GM10248 (cell line): ENCODE data around the gene GTF2A1.
"Not testable (repeated sequence)": the region's sequence is repeated elsewhere in the genome, so short reads cannot be mapped to it uniquely, and the experiment has no call there.

ENCODE experiments used
- CTCF ChIA-PET: fragments of 300-600 bp; sonication (Branson Sonifier 250); formaldehyde crosslinking; extraction: SDS; loops from one replicate; lab custom pipeline; 2021; ENCODE audit warnings: antibody characterized with exemption; lab: Yijun Ruan, JAX
- POLR2A ChIA-PET: fragments of 350-650 bp; sonication (Branson Sonifier 250); formaldehyde crosslinking; extraction: SDS; loops from one replicate; lab custom pipeline; 2020; ENCODE audit warnings: antibody characterized with exemption; lab: Yijun Ruan, JAX
- DNase-seq: peaks from one replicate; pipeline ENCODE4 v3.0.0; 2012; ENCODE audit errors: extremely low spot score
- CTCF ChIP-seq: IDR thresholded peaks from 2 replicates; pipeline ENCODE4 v1.5.1; 2012; ENCODE audit warnings: mild to moderate bottlenecking, low read depth; ENCODE audit errors: extremely low read depth, missing control alignments, control extremely low read depth

Gene GTF2A1

GRCh38 chr14:81235096-81235495 lies 14.3 kb upstream of the GTF2A1 start:
- CTCF ChIA-PET, result interaction anchor here (0.8 to 1.0 kb wide), 2 partner anchors 12 to 248 kb away, joined by 3 read pairs; no protein-coding TSS in a partner anchor
- no peak for TF ChIP-seq CTCF
- DNase-seq, result peak; percentile 67
- POLR2A ChIA-PET, result no interaction called here

- TF ChIP-seq CTCF, result no peak
- POLR2A ChIA-PET, result no interaction called here
- CTCF ChIA-PET, result interaction anchor here (0.8 to 1.0 kb wide), 2 partner anchors 13 to 247 kb away, joined by 3 read pairs; no protein-coding TSS in a partner anchor
- DNase-seq, result no peak
Observed at GRCh38 chr14:81234278-81234677, 13.5 kb upstream of the GTF2A1 start.

- ChIA-PET POLR2A (no interaction called here), CTCF (interaction anchor here (1.7 kb wide), 1 partner anchor 11 kb away, joined by 4 read pairs; no protein-coding TSS in a partner anchor)
- TF ChIP-seq CTCF, result no peak
- no peak for DNase-seq
Observed at GRCh38 chr14:81233615-81234014, 12.9 kb upstream of the GTF2A1 start.

- CTCF ChIA-PET, result interaction anchor here (1.5 kb wide), 1 partner anchor 20 kb away, joined by 3 read pairs; no protein-coding TSS in a partner anchor
- POLR2A ChIA-PET, result interaction anchor here (1.2 kb wide), 1 partner anchor 10 kb away, joined by 5 read pairs; the partner anchor contains the start of gene GTF2A1
Observed at GRCh38 chr14:81231540-81231939, 10.8 kb upstream of the GTF2A1 start.

GRCh38 chr14:81224222-81224621 lies 3.5 kb upstream of the GTF2A1 start:
- ChIA-PET CTCF (interaction anchor here (1.2 to 1.8 kb wide), 2 partner anchors 45 to 54 kb away, joined by 4 to 5 read pairs; no protein-coding TSS in a partner anchor), POLR2A (no interaction called here)
- TF ChIP-seq CTCF, result no peak
- no peak for DNase-seq

More at GRCh38 chr14:81231540-81231939, 10.8 kb upstream of the GTF2A1 start:
- TF ChIP-seq CTCF, result no peak
- DNase-seq, result no peak

- ChIA-PET CTCF (interaction anchor here (1.2 to 1.8 kb wide), 2 partner anchors 46 to 54 kb away, joined by 4 to 5 read pairs; no protein-coding TSS in a partner anchor), POLR2A (interaction anchor here (0.6 to 1.2 kb wide), 2 partner anchors 51 to 247 kb away, joined by 3 to 4 read pairs; no protein-coding TSS in a partner anchor)
- DNase-seq, result not testable (repeated sequence)
Observed at GRCh38 chr14:81223788-81224187, 3.0 kb upstream of the GTF2A1 start.

GRCh38 chr14:81222691-81223090 lies 1.9 kb upstream of the GTF2A1 start:
- no peak for DNase-seq
- TF ChIP-seq CTCF, result no peak
- POLR2A ChIA-PET, result interaction anchor here (1.2 kb wide), 1 partner anchor 248 kb away, joined by 3 read pairs; no protein-coding TSS in a partner anchor
- CTCF ChIA-PET, result interaction anchor here (0.8 to 1.9 kb wide), 3 partner anchors 10 to 43 kb away, joined by 3 to 5 read pairs (median 4); no protein-coding TSS in a partner anchor
